Measurements from ENCODE around the gene SAMHD1.

- no peak for TF ChIP-seq CTCF (IDR thresholded peaks at IDR 0.05)
- TF ChIP-seq POLR2A (IDR thresholded peaks at IDR 0.05): no peak
Observed at GRCh38 chr20:36865076-36865860, 86.2 kb downstream of the SAMHD1 start.

Data from uterus (tissue), 2 donors.